Natural killer cell (primary cell): ENCODE results near the gene NOSIP. TPM values are rescaled to one million over a fixed set of nuclear protein-coding genes. Genes with fewer than 3 reads are reported as not detected.

Experiments
- ATAC-seq, 3 donors: fragments of 150-1000 bp in 2 of 3; fragments of 200-7000 bp in 1 of 3; cut with Tn5 transposase; 1 replicate in 1 of 3; 2 replicates in 2 of 3; pipeline ENCODE4 v1.10.0; 2021; ENCODE audit warnings: mild to moderate bottlenecking in 2 of 3, moderate library complexity in 2 of 3
- DNase-seq, 2 donors: peaks; one replicate each; pipeline versions ENCODE4 v3.0.0 to v3.0.0-alpha.2; 2013 to 2021; ENCODE audit warnings: mixed read lengths in 1 of 2
- H3K27ac ChIP-seq: one replicate; pipeline ENCODE4 v1.5.1; 2013; ENCODE audit warnings: mild to moderate bottlenecking, low read length
- H3K27me3 ChIP-seq: one replicate; pipeline ENCODE4 v1.6.1; 2013; ENCODE audit warnings: low read length; ENCODE audit not compliant: control insufficient read depth, insufficient read depth
- H3K36me3 ChIP-seq: one replicate; pipeline ENCODE4 v1.6.1; 2013; ENCODE audit warnings: low read length; ENCODE audit not compliant: control insufficient read depth, insufficient read depth
- H3K4me1 ChIP-seq: one replicate; pipeline ENCODE4 v1.6.1; 2013; ENCODE audit warnings: low read length; ENCODE audit not compliant: control insufficient read depth, insufficient read depth
- H3K4me3 ChIP-seq: one replicate; pipeline ENCODE4 v1.5.1; 2013; ENCODE audit warnings: low read length
- H3K9me3 ChIP-seq: one replicate; pipeline ENCODE4 v1.6.1; 2013; ENCODE audit warnings: low read length; ENCODE audit not compliant: control insufficient read depth, insufficient read depth
- H3K27ac Mint-ChIP-seq, 2 donors: one replicate each; pipeline ENCODE4 v1.8.0; 2022; ENCODE audit warnings: mild to moderate bottlenecking in 2 of 2, mixed read lengths in 2 of 2, moderate library complexity in 1 of 2
- H3K27me3 Mint-ChIP-seq, 2 donors: one replicate each; pipeline ENCODE4 v1.8.0; 2022; ENCODE audit warnings: low read depth in 2 of 2, mixed read lengths in 2 of 2
- H3K36me3 Mint-ChIP-seq: one replicate; pipeline ENCODE4 v1.8.0; 2022; ENCODE audit warnings: mixed read lengths
- H3K4me1 Mint-ChIP-seq, 2 donors: one replicate each; pipeline ENCODE4 v1.8.0; 2022; ENCODE audit warnings: mixed read lengths in 2 of 2
- H3K4me3 Mint-ChIP-seq: one replicate; pipeline ENCODE4 v1.8.0; 2022; ENCODE audit warnings: mild to moderate bottlenecking, moderate library complexity, mixed read lengths
- H3K9me3 Mint-ChIP-seq, 2 donors: one replicate each; pipeline ENCODE4 v1.8.0; 2022; ENCODE audit warnings: mixed read lengths in 2 of 2
- CTCF ChIP-seq: fragments of 200-600 bp; IDR thresholded peaks from one replicate; pipeline ENCODE4 v1.8.0; 2022; ENCODE audit warnings: antibody characterized with exemption
- WGBS: methylation state at CpG from one replicate; pipeline ENCODE4 v1.1.7; 2013; ENCODE audit warnings: missing lambda C conversion rate; ENCODE audit not compliant: insufficient coverage; 5-methylcytosine and 5-hydroxymethylcytosine counted together
- intact Hi-C: fragments of 100-400 bp; cut with micrococcal nuclease; formaldehyde crosslinking; loops from one replicate; pipeline ENCODE4 v1.14.2; 2022
- total RNA-seq, 4 donors: library from RNA; stranded (reverse); fragments of 120-200 nt in 1 of 4; gene quantifications; one replicate each; pipeline versions ENCODE4 v1.2.3 to v1.2.4, GENCODE V29; 2013 to 2022

Gene NOSIP
- total RNA-seq, 3 donors from 2014 or later (not counting 1 experiment from before 2014, with no cell fraction given), result 46.7 to 63.6 (median 59.8) TPM

- no peaks in the 10 kb centered on the region for H3K27me3 Mint-ChIP-seq
- ATAC-seq (no peak), DNase-seq (no peak)
- Histone ChIP-seq H3K36me3 (peaks cover 58% of the 10 kb centered on the region), H3K27ac (no peak overlapping the region), H3K9me3 (no peaks in the 10 kb centered on the region), H3K27me3 (no peaks in the 10 kb centered on the region), H3K4me1 (peaks cover 26% of the 10 kb centered on the region), H3K4me3 (no peak overlapping the region)
- 98% methylated on average over 23 of the region's 23 CpGs for WGBS
- intact Hi-C loops, result no loop called here
- no peaks in the 10 kb centered on the region for H3K9me3 Mint-ChIP-seq
- no peaks in the 10 kb centered on the region for H3K36me3 Mint-ChIP-seq
- TF ChIP-seq CTCF, result no peak
- peaks cover 23 to 39% of the 10 kb centered on the region in 2 donors for H3K4me1 Mint-ChIP-seq
- H3K4me3 Mint-ChIP-seq, result no peak overlapping the region
- peak overlapping the region in 1 of 2 donors; percentile 97 for H3K27ac Mint-ChIP-seq
These were observed 35.5 kb upstream of the NOSIP start for GRCh38 chr19:49615861-49616260.

- Mint-ChIP-seq H3K27me3 (no peaks in the 10 kb centered on the region), H3K4me3 (peak overlapping the region; percentile 70), H3K27ac (peak overlapping the region; percentile 86 to 97), H3K9me3 (no peaks in the 10 kb centered on the region), H3K36me3 (no peaks in the 10 kb centered on the region), H3K4me1 (peaks cover 23 to 39% of the 10 kb centered on the region in 2 donors)
- DNase-seq, result peak in 1 of 2 donors; percentile 51
- Histone ChIP-seq H3K4me3 (no peak overlapping the region), H3K27ac (peak overlapping the region; percentile 73), H3K36me3 (peaks cover 51% of the 10 kb centered on the region), H3K9me3 (no peaks in the 10 kb centered on the region), H3K27me3 (no peaks in the 10 kb centered on the region), H3K4me1 (peaks cover 26% of the 10 kb centered on the region)
- intact Hi-C loops, result no loop called here
- peak; percentile 86 to 91 (median 89) for ATAC-seq
- 56% methylated on average over 19 of the region's 19 CpGs for WGBS
- no peak for TF ChIP-seq CTCF
These were observed 33.9 kb upstream of the NOSIP start for GRCh38 chr19:49614096-49614833.

- H3K4me1 ChIP-seq, result peaks cover 26% of the 10 kb centered on the region
- H3K4me3 ChIP-seq, result no peak overlapping the region
- no peaks in the 10 kb centered on the region for H3K9me3 ChIP-seq
- DNase-seq (no peak), ATAC-seq (peak in 1 of 3 donors; percentile 19)
- Mint-ChIP-seq H3K27me3 (no peaks in the 10 kb centered on the region), H3K9me3 (no peaks in the 10 kb centered on the region), H3K4me1 (peaks cover 18 to 33% of the 10 kb centered on the region in 2 donors), H3K36me3 (no peaks in the 10 kb centered on the region), H3K27ac (peak overlapping the region; percentile 86 to 97), H3K4me3 (peak overlapping the region; percentile 70)
- 60% methylated on average over 4 of the region's 4 CpGs for WGBS
- no peaks in the 10 kb centered on the region for H3K27me3 ChIP-seq
- peaks cover 57% of the 10 kb centered on the region for H3K36me3 ChIP-seq
- TF ChIP-seq CTCF, result no peak
- H3K27ac ChIP-seq, result peak overlapping the region; percentile 73
- intact Hi-C loops, result no loop called here
These were observed 33.0 kb upstream of the NOSIP start for GRCh38 chr19:49613374-49613773.
